ENCODE results near the gene PSMD8. TPM values are rescaled to one million over a fixed set of nuclear protein-coding genes. Genes with fewer than 3 reads are reported as not detected.

The PSMD8 gene
- total and polyA plus RNA-seq, 2 of the 8 experiments (the other 6 are each of a cell fraction or from before 2014, with no cell fraction given): 170 to 486 TPM

DNA sequence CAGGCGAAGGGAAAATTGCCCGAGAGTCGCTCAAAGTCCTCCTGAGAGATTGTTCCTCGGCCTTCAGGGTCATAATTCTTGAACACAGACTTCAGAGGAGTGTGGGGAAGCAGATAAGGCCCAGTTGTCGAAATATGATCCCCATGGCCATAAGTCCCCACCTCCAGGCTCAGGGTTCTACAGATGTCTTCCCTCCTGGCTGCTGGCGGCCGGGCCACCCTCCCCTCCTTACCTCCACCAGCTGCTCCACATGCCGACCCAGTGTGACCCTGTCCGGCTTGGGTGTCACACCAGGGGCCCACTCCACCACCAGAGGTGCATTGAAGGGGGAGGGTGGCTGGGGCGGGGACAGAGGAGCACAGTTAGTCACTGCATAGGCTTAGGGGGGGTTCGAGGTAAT is 38.6 kb downstream of the PSMD8 start:
- Histone ChIP-seq H3K36me3 (ENCODE audit: control insufficient read depth in 2 of 4, insufficient read depth in 4 of 4, low read length in 3 of 4) (no peaks in the 10 kb centered on the region), H3K79me2 (ENCODE audit: control insufficient read depth in 1 of 2, insufficient read depth in 2 of 2, low read length in 2 of 2) (no peaks in the 10 kb centered on the region), H3K4me2 (ENCODE audit: insufficient read depth in 1 of 2, low read depth in 2 of 2, low read length in 2 of 2) (no peak overlapping the region), H2BK20ac (ENCODE audit: low read length) (no peak overlapping the region), H3K18ac (ENCODE audit: extremely low read depth, low read length) (no peak overlapping the region), H4K5ac (ENCODE audit: insufficient read length, low read depth, low read length) (no peak overlapping the region), H3K79me1 (ENCODE audit: low read depth, low read length) (no peaks in the 10 kb centered on the region; the same call in 1 of the 2 replicates), H2BK12ac (ENCODE audit: low read depth, low read length) (no peak overlapping the region), H4K20me1 (replicated peaks in 1 of 2; ENCODE audit: control insufficient read depth in 1 of 2, insufficient read depth in 2 of 2, low read length in 2 of 2) (no peaks in the 10 kb centered on the region), H3K4ac (replicated peaks; ENCODE audit: insufficient read length, low read depth, low read length) (no peak overlapping the region), H2AFZ (ENCODE audit: low read length) (no peak overlapping the region), H3K9ac (replicated peaks in 1 of 4; ENCODE audit: extremely low read depth in 1 of 4, low read depth in 3 of 4, low read length in 3 of 4) (no peak overlapping the region), H2BK15ac (ENCODE audit: low read length) (no peak overlapping the region), H2BK5ac (ENCODE audit: low read depth, low read length) (no peak overlapping the region), H3K4me1 (replicated peaks in 1 of 4; ENCODE audit: control insufficient read depth in 3 of 4, insufficient read depth in 4 of 4, low read length in 3 of 4) (peaks cover 0 to 7% (median 6%) of the 10 kb centered on the region in 4 experiments; a peak in 5 of 7 replicates), H4K91ac (replicated peaks; ENCODE audit: insufficient read length, low read length) (no peak overlapping the region), H3K27me3 (replicated peaks in 1 of 4; ENCODE audit: control insufficient read depth in 3 of 4, extremely low read depth in 1 of 4, insufficient read depth in 3 of 4, low read length in 3 of 4) (peaks cover 0 to 2% (median 0%) of the 10 kb centered on the region in 4 experiments; a peak in 1 of 7 replicates), H2BK120ac (replicated peaks; ENCODE audit: low read depth, low read length) (no peak overlapping the region), H3K4me3 (ENCODE audit: extremely low read depth in 1 of 4, insufficient read depth in 2 of 4, low read depth in 3 of 4, low read length in 4 of 4) (no peak overlapping the region), H3K56ac (replicated peaks; ENCODE audit: insufficient read length, low read depth, low read length) (no peak overlapping the region), H4K8ac (ENCODE audit: extremely low read depth, insufficient read depth, low read length) (no peak overlapping the region; the same call in 1 of the 2 replicates), H3K23me2 (ENCODE audit: low read depth, low read length) (peaks cover 3% of the 10 kb centered on the region), H2AK5ac (ENCODE audit: low read depth, low read length) (no peak overlapping the region), H3K9me3 (ENCODE audit: insufficient read depth in 2 of 2, low read depth in 1 of 2, low read length in 1 of 2) (no peaks in the 10 kb centered on the region), H3K27ac (ENCODE audit: low read depth, low read length) (no peak overlapping the region), H3K23ac (ENCODE audit: insufficient read length) (no peak overlapping the region), H3K14ac (ENCODE audit: insufficient read length) (no peak overlapping the region)
- POLR2A ChIA-PET (ENCODE audit: partially characterized antibody): interaction anchor here (0.8 to 1.2 kb wide), 5 partner anchors 9 to 191 kb away, joined by 3 to 4 read pairs (median 3); no protein-coding TSS in a partner anchor
- FAIRE-seq (no peak), DNase-seq (ENCODE audit: low read depth in 1 of 2, low spot score in 2 of 2) (no peak)
- CTCF ChIA-PET (ENCODE audit: partially characterized antibody): interaction anchor here (0.8 to 5.7 kb wide), 3 partner anchors 10 to 40 kb away, joined by 4 to 32 read pairs (median 4); partner anchors contain the start of gene FAM98C
- 85% methylated on average over 9 of the region's 11 CpGs; no CpG with 5 or more reads in 1 of the 2 experiments for WGBS, 2 experiments (ENCODE audit: extremely low coverage in 1 of 2, insufficient coverage in 1 of 2, insufficient read length in 1 of 2, insufficient replicate concordance in 2 of 2, low coverage in 1 of 2, low lambda C conversion rate in 2 of 2, missing lambda C conversion rate in 1 of 2)
- TF ChIP-seq EZH2 (IDR thresholded peaks at IDR 0.05; ENCODE audit: low read depth, low read length, severe bottlenecking): no peak
- TF ChIP-seq JUN (IDR thresholded peaks at IDR 0.05; ENCODE audit: low read depth, low read length): no peak
- TF ChIP-seq TEAD4 (IDR thresholded peaks at IDR 0.05; ENCODE audit: low read depth, low read length): no peak
- TF ChIP-seq BCL11A (IDR thresholded peaks at IDR 0.05; ENCODE audit: low read depth in 2 of 2, low read length in 2 of 2): no peak
- no peak for TF ChIP-seq YY1 (IDR thresholded peaks at IDR 0.05; ENCODE audit: low read depth, low read length)
- no peak for TF ChIP-seq KDM1A (IDR thresholded peaks at IDR 0.05; ENCODE audit: borderline replicate concordance, low read length)
- TF ChIP-seq CHD1 (IDR thresholded peaks at IDR 0.05; ENCODE audit: low read depth, low read length): no peak
- TF ChIP-seq FOSL1 (IDR thresholded peaks at IDR 0.05; ENCODE audit: insufficient read depth, low read depth, low read length): no peak
- no peak for TF ChIP-seq POU5F1 (IDR thresholded peaks at IDR 0.05; ENCODE audit: low read depth, low read length)
- no peak for TF ChIP-seq POLR2A (IDR thresholded peaks at IDR 0.05; ENCODE audit: control extremely low read depth in 1 of 2, low read depth in 2 of 2, low read length in 2 of 2)
- TF ChIP-seq SP4 (IDR thresholded peaks at IDR 0.05; ENCODE audit: low read length): no peak
- TF ChIP-seq, protein P1, sequence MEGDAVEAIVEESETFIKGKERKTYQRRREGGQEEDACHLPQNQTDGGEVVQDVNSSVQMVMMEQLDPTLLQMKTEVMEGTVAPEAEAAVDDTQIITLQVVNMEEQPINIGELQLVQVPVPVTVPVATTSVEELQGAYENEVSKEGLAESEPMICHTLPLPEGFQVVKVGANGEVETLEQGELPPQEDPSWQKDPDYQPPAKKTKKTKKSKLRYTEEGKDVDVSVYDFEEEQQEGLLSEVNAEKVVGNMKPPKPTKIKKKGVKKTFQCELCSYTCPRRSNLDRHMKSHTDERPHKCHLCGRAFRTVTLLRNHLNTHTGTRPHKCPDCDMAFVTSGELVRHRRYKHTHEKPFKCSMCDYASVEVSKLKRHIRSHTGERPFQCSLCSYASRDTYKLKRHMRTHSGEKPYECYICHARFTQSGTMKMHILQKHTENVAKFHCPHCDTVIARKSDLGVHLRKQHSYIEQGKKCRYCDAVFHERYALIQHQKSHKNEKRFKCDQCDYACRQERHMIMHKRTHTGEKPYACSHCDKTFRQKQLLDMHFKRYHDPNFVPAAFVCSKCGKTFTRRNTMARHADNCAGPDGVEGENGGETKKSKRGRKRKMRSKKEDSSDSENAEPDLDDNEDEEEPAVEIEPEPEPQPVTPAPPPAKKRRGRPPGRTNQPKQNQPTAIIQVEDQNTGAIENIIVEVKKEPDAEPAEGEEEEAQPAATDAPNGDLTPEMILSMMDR (IDR thresholded peaks at IDR 0.05; ENCODE audit: control extremely low read depth in 1 of 3, insufficient read depth in 1 of 3, low read depth in 1 of 3, low read length in 3 of 3): no peak
- TF ChIP-seq SIRT6 (IDR thresholded peaks at IDR 0.05; ENCODE audit: low read length): no peak

All from H1 (cell line).